GM19328 (cell line): Measurements from ENCODE around the gene CMKLR1.
A peak's percentile ranks its signal among the peaks of the same experiment; 100 is the strongest.

Experiments used
- ATAC-seq: cut with Tn5 transposase; IDR thresholded peaks from one replicate; pipeline ENCODE4 v1.9.1; 2021; ENCODE audit warnings: mild to moderate bottlenecking, moderate library complexity; ENCODE audit not compliant: unreplicated experiment

Gene CMKLR1

DNA sequence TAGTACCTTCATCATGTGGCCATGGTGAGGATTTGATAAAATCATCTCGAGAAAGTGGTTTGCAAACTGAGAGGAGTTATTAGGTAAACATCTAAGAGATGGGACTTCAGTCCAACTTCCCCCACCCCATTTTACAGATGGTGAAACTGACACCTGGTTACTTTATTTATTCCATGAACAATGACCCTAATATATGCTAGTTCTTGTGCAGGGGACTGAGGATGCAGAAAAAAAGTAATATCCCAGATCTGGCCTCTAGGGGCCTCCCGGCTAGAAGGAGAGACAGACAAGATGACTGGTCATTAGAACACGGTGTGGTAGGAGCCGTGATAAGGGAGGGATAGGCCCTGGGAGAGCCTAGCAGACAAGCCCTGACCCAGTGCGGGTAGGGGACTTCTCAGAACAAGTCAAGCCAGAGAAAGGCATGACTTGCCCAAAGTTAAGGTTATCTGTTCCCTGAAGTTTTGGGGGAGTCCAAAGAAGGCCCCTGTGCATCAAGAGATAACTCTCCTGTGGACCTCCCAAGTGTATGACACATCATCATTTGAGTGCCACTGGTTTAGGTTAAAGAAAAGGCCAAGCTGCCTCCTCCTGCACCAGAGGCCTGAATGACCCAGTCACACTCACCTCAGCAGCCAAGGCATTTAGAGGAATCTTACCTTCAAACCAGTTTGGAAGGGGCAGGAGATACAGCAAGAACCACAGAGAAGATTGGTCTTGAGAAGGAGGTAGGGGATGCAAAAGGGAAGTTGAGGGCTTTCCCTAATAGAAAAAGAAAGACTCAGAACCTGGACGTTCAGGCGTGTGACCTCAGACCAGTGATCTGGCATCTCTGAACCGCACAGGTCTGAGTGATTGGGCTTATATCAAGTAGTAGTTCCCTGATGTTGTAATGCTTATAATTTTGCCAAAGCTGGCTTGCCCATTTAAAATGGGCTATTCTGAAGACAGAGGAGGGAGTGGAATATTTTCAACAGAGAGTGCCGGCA lies 1.6 kb downstream of the CMKLR1 start:
- ATAC-seq, result no peak

DNA sequence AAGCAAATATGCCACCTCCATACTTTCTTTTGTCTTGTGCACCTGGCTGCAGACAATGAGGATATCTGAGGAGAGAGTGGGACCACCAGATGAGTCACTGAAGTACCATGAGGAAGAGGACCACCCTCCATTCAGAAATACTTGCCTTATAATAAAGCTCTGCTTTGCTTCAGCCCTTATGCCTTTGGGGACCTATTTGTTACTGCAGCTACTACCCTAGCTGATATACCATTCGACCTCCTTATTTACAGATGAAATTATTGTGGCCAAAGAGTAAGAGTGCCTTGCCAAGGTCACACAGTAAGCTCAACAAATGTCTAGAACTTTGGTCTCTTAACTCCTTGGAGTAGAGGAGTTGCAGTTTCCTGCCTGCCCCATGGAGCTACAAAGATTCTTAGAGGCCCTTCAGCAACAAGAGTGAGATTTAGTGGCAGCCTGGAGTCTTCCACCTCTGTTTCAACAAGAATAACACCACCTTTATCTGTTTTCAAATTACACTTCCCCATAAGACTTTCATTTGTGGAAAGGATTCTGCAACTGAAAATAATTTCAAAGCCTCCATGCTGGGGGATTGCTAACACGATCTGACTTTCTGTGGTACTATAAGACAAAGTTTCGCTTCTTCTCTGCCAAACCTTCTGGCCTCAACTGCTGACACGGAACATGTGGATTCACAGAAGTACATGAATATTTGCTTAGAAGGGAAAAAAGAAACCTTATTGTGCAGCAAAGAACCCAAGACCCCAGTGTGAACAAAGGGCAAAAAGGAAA lies 3.6 kb downstream of the CMKLR1 start:
- peak; percentile 46 for ATAC-seq

DNA sequence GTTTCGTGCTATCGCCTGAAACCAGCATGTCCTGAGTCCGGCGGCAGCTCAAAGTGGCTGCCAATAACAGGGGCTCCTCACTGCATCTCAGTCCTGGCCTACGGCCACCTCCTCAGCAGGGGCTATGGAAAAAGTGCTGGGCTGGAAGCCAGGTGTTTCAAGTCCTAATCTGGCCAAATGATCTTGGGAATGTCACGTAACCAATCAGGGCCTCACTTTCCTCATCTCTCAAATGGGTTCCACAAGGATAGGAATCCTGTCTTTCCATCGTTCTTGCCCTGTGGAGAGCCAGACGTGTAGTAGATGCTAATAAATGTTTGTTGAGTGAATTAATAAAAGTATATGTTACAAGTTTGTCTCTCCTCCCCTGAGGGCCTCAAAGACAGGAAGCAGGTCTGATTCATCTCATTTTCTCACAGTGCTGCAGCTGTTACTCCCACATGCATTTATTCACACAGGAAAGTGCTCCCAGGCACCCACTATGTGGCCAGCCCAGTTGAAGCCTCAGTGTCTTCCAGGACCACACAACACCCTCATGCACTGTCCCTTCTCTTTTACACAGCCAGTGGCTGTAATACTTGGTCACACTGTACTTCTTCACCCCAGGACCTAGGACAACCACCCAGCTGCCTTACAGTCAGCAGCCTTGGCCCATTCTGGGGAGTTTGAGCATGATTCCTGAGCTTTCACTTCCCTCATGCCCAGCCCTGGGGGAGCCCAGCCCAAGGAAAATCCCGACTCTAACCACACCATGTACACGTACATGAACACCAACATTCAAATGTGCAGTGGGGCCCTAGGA lies 5.0 kb downstream of the CMKLR1 start:
- peak; percentile 44 for ATAC-seq

DNA sequence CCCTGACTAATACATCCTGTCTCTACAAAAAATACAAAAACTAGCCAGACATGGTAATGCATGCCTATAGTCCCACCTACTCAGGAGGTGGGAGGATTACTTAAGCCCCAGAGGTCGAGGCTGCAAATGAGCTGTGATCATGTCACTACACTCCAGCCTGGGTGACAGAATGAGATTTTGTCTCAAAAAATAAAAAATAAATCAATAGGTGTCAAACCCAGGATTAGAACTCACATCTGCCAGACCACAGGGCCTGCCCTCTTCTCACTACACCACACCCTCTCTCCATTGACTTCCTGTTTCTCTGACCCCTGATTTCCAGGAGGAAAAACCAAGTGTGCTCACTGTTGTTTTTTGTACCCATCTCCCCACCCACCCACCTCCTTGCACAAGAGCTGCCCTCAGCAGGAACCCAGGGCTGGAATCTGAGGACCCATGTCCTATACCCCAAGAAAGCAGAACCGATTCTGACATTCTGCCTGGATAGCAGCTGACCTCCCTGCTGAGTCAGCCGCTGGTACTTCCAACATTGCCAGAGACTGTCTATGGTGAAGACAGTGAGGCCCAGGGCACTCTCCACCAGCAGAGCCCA lies 6.2 kb downstream of the CMKLR1 start:
- no peak for ATAC-seq

DNA sequence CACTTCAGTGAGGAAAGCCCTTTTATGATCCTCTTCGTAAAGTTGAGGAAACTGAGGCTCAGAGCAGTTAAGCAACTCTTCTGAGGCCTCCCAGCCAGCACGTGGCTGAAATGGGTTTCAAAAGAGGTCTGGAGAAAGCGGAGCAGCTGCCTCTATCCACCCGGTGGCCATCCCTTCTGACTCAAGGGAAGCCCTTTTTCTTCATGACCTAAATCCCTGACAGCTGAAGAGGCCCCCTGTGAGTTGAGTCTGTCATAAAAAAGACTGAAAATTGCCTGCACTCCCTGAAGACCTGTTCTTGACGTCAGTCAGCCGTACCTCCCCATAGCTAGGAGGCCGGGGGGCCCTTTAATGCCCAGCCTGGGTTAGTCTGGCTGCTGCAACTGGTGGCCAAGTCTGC lies 10.7 kb downstream of the CMKLR1 start:
- no peak for ATAC-seq

DNA sequence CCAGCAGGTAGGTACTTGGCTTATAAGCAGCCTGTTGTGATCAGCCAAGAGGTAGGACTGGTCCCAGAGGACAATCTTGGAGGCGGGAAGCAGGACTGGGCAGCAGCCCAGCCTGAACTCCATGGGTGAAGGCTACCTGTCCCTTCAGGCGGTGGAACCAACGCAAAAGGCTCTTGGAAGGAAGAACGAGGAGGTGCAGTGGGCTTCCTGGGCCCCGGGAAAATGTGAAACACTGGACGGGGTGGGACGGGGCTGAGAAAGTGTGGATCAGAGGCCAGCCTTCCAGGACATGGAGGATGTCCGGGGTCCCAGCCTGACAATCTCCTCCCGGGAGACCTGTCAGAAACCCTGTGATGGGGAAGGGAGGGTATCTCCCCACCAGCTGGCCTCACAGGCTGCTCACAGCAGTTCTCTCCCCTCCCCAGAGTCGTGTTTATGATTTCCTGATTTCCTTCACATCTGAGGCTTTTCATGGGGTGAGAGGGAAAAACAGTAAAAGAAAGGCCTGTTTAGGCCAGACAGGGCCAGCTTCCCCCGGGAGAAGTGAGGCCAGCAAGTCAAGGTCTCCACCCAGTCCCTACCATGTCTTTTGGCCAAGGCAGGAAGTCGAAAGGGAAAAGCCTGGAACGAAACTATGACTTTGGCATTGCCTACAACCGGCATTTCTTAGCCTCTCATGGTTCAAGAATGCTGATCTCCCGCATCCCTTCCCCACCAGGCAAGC lies 11.3 kb downstream of the CMKLR1 start:
- no peak for ATAC-seq

DNA sequence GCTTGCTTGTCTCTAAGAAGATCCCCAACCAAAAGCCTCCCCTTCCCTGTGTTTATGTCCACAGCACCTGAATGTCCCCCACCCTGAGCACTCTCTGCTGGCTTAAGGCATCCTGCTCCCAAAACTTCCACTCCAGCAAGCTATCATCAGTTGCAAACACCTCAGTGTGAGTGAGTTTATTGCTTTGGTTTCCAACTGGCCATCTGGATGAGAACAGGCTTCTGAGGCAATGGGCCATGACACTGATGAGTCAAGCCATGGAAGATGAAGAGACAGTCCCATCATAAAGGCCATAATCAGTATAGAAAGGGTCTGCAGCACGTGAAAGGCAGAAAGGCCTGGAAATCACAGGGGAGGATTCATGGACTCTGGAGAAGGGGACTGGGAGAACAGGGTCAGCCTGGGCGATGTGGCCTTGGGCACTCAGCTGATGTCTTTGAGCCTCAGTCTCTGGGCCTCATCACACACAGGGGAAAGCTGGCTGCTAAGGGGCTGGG lies 12.8 kb downstream of the CMKLR1 start:
- no peak for ATAC-seq

DNA sequence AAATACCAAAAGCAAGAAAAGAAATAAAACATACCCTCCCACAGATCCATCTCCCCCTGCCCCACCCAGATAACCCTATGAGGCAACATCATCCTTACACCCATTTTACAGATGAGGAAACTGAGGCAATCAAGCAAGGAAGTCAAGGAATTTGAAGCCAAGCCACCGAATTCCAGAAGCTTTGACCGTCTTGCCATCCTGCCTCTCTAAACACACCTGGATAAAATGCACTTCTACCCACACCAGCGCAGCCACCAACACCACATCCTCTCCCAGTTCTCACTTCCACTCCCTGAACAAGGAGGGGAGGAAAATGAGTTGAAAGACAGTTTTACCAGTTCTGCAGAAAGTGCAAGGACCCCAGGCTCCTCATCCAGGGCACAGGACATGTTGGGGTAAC lies 13.6 kb downstream of the CMKLR1 start:
- no peak for ATAC-seq

DNA sequence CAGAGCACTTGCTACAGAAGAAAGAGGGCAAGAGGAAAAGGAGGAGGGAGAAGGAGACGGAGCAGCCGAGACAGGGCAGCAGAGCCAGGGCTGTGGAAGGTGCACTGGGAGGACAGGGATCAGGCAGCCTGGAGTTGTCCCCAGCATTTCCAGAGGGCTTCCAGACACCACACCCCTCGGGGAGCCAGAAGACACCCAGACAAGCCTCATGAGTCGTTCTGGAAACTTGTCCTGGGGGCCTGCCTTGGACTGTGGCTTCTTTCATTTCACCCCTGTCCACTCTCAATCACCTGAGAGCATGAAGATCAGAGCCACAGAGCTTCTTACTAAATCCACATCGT lies 14.1 kb downstream of the CMKLR1 start:
- ATAC-seq, result no peak

DNA sequence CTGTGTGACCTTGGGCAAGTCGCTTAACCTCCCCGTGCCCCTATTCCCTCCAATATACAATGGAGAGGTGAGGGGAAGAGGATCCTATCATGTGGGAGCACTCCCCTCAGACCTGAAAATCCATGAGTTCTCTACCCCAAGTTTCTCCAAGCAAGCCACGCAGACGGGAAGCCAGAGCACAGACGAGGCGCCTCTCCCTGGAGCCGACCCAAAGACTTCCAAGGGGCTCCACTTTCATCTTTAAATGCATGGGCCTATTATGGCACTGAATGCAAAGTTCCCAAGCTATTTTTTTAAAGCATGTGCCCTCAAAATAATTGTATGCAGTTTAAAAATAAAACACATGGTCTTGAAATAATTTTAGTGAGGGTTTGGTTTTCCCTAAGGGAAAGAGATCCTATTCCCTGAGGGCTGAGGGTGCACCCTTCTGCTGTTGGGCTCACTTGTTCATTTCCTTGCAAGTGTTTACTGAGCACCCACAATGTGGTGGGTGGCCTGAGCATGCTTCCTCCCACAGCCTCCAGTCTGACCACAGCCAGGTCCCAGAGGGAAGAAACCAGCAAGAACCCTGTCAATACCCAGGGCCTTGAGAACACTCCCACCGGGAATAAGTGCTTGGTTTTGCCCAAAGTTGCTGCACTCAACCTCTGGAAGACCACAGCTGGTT lies 14.6 kb downstream of the CMKLR1 start:
- no peak for ATAC-seq

DNA sequence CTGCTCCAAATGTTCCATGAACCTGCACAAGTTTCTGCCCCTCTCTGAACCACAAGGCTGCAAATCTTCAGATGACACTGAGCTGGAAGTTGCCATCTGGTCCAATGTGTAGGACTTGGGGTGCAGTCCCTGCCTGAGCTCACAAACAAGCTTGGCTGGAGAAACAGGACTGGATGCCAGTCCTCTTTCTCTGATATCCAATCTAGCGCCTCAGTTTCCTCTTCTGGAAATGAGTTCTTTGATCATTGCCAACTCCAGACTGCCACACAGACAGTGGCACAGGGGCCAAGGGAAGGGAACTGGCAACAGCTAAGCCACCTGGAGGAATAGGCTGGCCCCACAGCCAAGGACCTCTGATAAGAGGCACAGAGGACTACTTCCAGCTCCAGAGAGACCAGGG lies 15.5 kb downstream of the CMKLR1 start:
- ATAC-seq, result no peak

DNA sequence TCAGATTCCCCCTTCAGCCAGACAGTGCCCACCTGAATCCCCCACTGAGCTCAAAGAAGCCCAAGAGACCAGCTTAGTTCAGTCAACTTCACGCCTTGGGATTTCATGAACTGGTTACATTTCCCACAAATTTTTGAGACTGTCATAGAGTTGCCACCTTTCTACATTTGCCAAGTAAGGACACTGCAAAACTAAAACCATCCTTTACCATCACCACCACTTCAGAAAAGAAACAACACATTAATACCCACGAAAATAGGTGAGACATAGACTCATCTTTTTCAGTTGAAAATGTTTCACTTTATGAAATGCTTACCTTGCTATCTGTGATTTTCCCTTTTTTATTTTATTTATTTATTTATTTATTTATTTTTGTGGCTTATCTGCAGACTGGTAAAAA lies 16.1 kb downstream of the CMKLR1 start:
- no peak for ATAC-seq

DNA sequence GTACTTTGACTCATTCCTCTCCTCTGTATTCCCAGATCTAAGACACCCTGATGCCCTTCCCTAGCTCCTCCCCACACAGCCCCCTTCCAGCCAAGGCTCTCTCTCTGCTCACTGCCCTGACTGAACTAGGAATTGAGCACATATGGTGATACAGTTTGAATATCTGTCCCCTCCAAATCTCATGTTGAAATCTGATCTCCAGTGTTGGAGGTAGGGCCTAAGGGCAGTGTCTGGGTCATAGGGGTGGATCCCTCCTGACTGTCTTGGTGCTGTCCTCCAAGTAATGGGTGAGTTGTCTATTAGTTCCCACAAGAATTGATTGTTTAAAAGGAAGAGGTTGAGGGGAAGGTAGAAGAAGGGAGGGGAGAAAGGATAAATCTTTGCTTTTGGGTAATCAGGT lies 17.4 kb downstream of the CMKLR1 start:
- ATAC-seq, result no peak

DNA sequence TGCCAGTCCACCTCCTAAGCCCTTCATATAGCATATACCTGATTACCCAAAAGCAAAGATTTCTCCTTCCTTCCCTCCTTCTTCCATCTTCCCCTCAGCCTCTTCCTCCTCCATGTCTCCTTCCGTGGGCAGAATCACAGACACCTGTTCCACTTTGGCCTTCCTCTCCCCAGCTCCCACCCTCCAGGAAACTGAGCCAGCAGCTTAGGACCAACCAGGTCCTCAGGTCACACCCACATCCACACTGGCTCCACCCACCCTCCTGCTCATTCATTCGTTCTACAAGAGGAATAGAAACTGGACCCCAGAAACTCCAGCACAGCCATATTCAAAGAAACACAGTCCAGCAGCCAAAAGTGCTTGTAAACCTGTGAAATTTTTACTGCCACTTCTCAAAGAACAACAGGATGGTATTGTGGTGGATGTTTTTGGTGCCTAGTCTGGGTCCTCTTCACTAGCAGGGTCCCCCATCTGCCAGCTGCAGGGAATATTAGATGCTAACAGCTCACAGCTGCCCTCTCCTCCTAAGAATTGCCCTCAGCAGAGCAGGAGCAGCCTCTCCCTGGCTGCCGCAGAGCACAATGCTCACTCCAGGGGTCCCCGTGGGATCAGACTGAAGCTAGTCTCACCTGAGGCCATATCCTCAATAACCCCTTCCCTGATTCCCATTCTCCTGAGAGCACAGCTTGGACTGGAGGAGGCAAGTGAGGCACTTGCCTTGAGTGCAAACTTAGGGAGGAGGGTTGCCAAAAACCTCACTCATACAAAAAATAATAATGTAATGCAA lies 18.4 kb downstream of the CMKLR1 start:
- peak; percentile 49 for ATAC-seq

DNA sequence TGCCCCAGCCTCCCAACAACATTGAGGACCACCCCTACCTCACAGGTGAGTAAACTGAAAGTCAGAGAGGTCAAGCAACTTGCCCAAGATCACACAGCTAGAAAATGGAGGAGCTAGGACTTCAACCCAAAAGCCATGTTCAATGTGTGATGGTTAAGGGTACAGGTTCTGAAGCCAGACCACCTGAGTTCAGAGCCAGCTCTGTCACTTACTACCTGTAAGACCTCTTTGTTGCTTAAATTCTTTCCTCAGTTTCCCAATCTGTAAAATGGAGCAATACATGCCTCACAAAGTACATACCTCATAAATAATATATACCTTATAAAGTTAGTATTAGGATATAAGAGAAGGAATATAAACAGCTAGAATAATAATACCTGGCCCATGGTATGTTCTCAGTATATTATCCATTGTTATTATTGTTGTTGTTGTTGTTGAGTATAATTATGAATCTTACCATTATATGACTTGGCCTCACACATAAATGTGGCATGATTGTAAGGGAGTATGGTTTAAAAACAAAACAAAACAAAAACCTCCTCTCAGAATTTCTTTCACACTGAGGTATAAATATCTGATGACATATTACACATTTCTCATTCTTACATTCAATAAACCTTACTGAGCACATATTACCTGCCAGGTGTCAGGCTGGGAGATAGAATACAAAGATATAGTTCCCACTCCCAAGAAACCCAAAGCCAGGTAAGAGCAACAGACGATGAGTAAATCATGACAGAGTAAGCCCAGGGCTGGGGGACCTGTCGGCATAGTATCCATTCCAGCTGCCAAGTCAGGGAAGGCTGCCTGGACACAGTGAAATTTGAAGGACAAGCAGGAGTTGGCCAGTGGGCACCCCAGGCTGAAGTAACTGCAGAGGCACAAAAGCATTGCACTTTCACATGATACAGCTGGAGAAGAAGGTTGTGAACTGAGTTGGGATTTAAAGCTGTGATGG lies 19.6 kb downstream of the CMKLR1 start:
- no peak for ATAC-seq

DNA sequence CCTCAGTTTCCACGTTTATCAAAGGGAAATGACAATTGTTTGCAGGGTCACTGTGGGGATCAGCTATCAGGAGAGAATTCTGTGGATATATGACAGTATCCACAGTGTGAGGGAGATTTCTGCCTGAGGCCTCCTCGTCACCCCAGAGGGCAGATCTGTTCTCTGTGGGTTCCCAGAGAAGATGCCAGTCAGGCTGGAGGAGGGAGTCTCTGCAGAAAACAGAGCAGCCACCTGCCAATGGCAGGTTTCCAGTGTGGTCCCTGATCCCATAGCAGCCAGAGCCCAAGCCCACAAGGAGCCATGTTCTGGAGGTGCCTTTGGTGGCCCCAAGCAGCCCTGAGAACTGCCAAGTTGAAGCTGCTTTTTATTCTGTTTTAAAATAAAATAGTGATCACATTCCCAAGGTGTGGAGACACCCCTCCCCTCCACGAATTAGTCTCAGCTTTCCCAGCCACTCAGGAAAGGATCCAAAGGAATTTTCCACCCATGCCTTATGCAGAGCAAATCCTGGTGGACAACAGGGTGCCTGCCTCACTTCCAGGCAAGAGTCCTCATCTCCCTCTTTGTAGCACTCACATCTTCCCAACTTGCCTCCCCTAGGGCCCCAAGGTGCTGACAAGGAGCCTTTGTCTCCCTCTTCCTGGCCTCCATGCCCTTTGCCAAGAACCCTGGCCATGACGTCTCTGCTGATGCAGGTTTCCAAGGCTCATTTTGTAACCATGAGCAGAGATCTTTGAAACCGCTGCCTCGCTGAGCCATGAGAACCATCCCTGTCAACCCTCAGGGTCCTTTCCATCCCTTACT lies 20.4 kb downstream of the CMKLR1 start:
- ATAC-seq, result no peak
